GM13977 (cell line): Measurements from ENCODE around the gene FASLG.

Experiments
- DNase-seq: peaks from one replicate; pipeline ENCODE4 v3.0.0; 2012; ENCODE audit warnings: low spot score
- CTCF ChIP-seq: IDR thresholded peaks from 2 replicates; pipeline ENCODE4 v1.5.1; 2012; ENCODE audit warnings: mild to moderate bottlenecking, control low read depth; ENCODE audit not compliant: insufficient read depth; ENCODE audit errors: extremely low read depth, missing control alignments
- in situ Hi-C: fragments of 300-500 bp; cut with MboI; formaldehyde crosslinking; loops from one replicate; pipeline ENCODE4 v1.12.0; 2022; ENCODE audit warnings: low sequenced_read_pairs, low pct_unique_long_range_greater_than_20kb, mixed read lengths, inconsistent platforms; ENCODE audit not compliant: unreplicated experiment

FASLG gene

GRCh38 chr1:172641492-172641891 is 17.4 kb upstream of the FASLG start:
- in situ Hi-C loops, result no loop called here

GRCh38 chr1:172642970-172643369 is 15.9 kb upstream of the FASLG start:
- in situ Hi-C loops, result no loop called here
- TF ChIP-seq CTCF, result no peak
- no peak for DNase-seq

More at GRCh38 chr1:172641492-172641891, 17.4 kb upstream of the FASLG start:
- TF ChIP-seq CTCF, result no peak
- no peak for DNase-seq

GRCh38 chr1:172646653-172647052 is 12.2 kb upstream of the FASLG start:
- TF ChIP-seq CTCF, result no peak
- in situ Hi-C loops, result no loop called here
- no peak for DNase-seq

GRCh38 chr1:172647110-172647564 is 11.8 kb upstream of the FASLG start:
- peak; percentile 5 for TF ChIP-seq CTCF
- no peak for DNase-seq
- in situ Hi-C loops, result no loop called here

- no peak for TF ChIP-seq CTCF
- in situ Hi-C loops, result no loop called here
- no peak for DNase-seq
Measured at GRCh38 chr1:172647987-172648386, 10.9 kb upstream of the FASLG start.

GRCh38 chr1:172650474-172651193 is 8.3 kb upstream of the FASLG start:
- DNase-seq, result no peak
- TF ChIP-seq CTCF, result no peak
- in situ Hi-C loops, result no loop called here
